Measurements from ENCODE around the gene SART3.

The SART3 gene

DNA sequence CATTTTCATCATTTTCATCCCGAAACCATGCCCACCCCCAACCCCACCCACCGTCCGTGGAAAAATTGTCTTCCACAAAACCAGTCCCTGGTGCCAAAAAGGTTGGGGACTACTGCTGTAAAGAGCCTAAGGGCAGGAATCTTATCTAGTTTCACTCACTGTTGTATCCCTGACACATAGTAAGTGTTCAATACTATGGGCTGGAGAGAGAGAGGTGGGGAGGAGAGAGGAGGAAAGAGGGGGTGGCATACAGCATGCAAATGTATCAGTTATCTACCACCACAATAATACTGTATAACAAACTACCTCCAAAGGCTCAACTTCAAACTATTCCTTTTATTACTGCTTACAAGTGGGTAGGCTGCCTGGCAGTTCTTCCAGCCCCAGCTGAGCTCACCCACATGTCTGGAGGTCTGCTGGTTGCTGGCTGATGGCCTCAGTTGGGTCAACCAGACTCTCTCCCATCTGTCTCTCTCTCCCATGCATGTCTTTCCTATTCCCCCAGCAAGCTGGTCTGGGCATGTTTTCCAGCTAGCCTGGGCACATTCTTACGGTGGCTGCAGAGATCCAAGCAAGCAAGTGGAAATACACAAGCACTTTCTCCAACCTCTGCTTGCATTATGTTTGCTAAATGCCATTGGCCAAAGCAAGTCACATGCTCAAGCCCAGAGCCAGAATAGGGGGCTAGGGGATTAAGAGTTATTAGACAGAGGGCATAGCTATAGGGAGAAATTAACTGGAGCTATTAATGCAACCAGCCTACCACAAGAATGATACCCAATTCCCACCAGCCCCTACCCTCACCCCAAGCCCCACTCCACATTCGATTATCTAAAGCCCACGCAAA lies 77.5 kb downstream of the SART3 start:
- no peak for ATAC-seq

DNA sequence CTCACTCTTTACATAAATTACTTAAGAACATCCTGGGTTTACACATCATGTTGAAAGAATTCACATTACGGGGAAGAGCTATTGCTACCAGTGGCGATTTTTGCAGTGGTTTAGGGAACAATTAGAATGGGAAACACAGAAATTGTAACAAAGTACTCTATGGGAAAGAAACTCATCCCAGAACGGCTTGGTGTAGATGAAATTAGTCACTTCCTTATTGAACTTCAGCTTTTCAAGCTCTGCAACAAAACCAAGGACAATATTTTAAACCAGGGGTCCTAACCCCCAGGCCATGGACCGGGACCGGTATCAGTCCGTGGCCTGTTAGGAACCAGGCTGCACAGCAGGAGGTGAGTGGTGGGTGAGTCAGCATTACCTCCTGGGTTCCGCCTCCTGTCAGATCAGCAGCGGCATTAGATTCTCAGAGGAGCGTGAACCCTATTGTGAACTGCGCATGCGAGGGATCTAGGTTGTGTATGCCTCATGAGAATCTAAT lies 78.2 kb downstream of the SART3 start:
- ATAC-seq, result no peak

GRCh38 chr12:108479364-108480070 lies 81.5 kb downstream of the SART3 start:
- ATAC-seq, result peak in 1 of 2 donors; percentile 33

DNA sequence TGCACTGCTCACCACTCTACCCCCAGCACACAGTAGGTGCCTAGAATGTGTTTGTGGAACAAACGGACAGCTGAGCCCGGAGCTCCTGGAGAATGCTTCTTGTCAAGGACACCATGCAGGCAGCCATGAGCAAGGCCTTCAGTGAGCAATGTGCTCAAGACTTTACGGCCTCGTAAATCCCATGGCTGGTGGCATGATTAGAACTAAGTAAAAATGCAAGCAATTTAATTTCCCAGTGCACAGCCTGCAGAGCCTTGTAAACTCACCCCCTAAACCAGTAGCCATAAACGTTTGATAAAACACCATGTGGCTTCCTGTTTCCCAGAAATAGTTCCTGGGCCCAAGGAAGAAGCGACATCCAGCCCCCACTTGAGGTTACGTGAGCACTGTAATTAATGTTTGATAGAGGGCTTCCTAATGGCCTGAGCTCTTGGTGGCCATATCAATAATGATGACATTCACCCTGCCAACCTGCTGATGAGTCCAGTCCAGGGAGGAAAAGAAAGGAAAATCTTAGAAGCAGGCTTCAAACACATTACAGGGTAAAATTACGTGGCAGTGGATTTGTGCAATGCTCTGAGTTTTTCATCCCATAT lies 82.3 kb downstream of the SART3 start:
- no peak for ATAC-seq

- ATAC-seq, result no peak
Observed at GRCh38 chr12:108477881-108478259, 83.1 kb downstream of the SART3 start.

- ATAC-seq, result no peak
Observed at GRCh38 chr12:108477055-108477880, 83.7 kb downstream of the SART3 start.

- ATAC-seq, result no peak
Observed at GRCh38 chr12:108475396-108475795, 85.6 kb downstream of the SART3 start.

GRCh38 chr12:108473400-108474055 lies 87.4 kb downstream of the SART3 start:
- no peak for ATAC-seq

Measured in activated CD4-positive, CD25-positive, alpha-beta regulatory T cell treated with anti-CD3 and anti-CD28 coated beads, Interleukin-2, amount 50 U/mL, for 24 hours (primary cell).